Brain pericyte (primary cell): ENCODE results near the gene CLHC1.
"Not testable (repeated sequence)": the region's sequence is repeated elsewhere in the genome, so short reads cannot be mapped to it uniquely, and the experiment has no call there.

Experiments
- DNase-seq: peaks from one replicate; pipeline ENCODE4 v3.0.0-alpha.2; 2012; ENCODE audit warnings: low read depth, low spot score

Gene CLHC1

GRCh38 chr2:55232863-55233657, 967 bp upstream of the CLHC1 start:
- DNase-seq: no peak

GRCh38 chr2:55231546-55232083, 478 bp downstream of the CLHC1 start:
- DNase-seq: no peak

- no peak for DNase-seq
Measured at GRCh38 chr2:55230551-55230950, 1.5 kb downstream of the CLHC1 start.

GRCh38 chr2:55229221-55229620, 2.9 kb downstream of the CLHC1 start:
- no peak for DNase-seq

GRCh38 chr2:55228226-55228563, 3.9 kb downstream of the CLHC1 start:
- DNase-seq: no peak

GRCh38 chr2:55227437-55228225, 4.5 kb downstream of the CLHC1 start:
- DNase-seq: not testable (repeated sequence)

- no peak for DNase-seq
Measured at GRCh38 chr2:55225481-55226020, 6.5 kb downstream of the CLHC1 start.

GRCh38 chr2:55224761-55225261, 7.3 kb downstream of the CLHC1 start:
- DNase-seq: no peak

- DNase-seq: no peak
Measured at GRCh38 chr2:55223958-55224760, 7.9 kb downstream of the CLHC1 start.

- no peak for DNase-seq
Measured at GRCh38 chr2:55213822-55214221, 18.3 kb downstream of the CLHC1 start.

GRCh38 chr2:55204950-55205349, 27.1 kb downstream of the CLHC1 start:
- no peak for DNase-seq

- DNase-seq: no peak
Measured at GRCh38 chr2:55204536-55204935, 27.6 kb downstream of the CLHC1 start.

GRCh38 chr2:55200416-55200815, 31.7 kb downstream of the CLHC1 start:
- DNase-seq: no peak

- no peak for DNase-seq
Measured at GRCh38 chr2:55196526-55196925, 35.6 kb downstream of the CLHC1 start.

GRCh38 chr2:55191888-55192287, 40.2 kb downstream of the CLHC1 start:
- DNase-seq: not testable (repeated sequence)

GRCh38 chr2:55186837-55187236, 45.3 kb downstream of the CLHC1 start:
- DNase-seq: not testable (repeated sequence)

- no peak for DNase-seq
Measured at GRCh38 chr2:55180374-55180773, 51.7 kb downstream of the CLHC1 start.

GRCh38 chr2:55176094-55176415, 56.0 kb downstream of the CLHC1 start:
- no peak for DNase-seq

- no peak for DNase-seq
Measured at GRCh38 chr2:55175254-55176093, 56.6 kb downstream of the CLHC1 start.

GRCh38 chr2:55173438-55174054, 58.5 kb downstream of the CLHC1 start:
- no peak for DNase-seq
